Germinal center (tissue), 1 donor: Measurements from ENCODE around the gene STK39.
A peak's percentile ranks its signal among the peaks of the same experiment; 100 is the strongest.

ENCODE experiments used
- DNase-seq: peaks from one replicate; pipeline ENCODE4 v3.0.0; 2012; ENCODE audit warnings: mixed read lengths, low spot score

STK39 gene

GRCh38 chr2:168157926-168158325 lies 89.5 kb downstream of the STK39 start:
- no peak for DNase-seq

DNA sequence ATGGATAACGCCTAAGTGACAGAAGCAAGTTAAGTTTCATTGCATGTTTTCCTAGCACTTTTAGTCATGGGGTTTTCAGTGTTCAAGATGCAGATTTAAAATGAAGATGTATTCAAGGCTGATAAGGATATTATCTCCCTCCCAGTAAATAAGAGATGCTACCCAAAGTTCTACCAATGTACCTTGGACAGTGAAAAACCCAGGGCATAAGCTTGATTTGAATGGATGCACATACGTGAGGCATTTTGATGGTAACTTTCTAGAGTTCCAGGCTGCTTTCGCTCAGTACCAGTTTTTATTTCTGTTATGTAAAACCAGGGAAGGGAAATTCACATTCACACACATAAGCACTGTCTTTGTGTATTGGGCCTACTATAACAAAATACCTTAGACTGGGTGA lies 90.3 kb downstream of the STK39 start:
- DNase-seq, result no peak

- no peak for DNase-seq
These were observed 90.7 kb downstream of the STK39 start for GRCh38 chr2:168156661-168157060.

DNA sequence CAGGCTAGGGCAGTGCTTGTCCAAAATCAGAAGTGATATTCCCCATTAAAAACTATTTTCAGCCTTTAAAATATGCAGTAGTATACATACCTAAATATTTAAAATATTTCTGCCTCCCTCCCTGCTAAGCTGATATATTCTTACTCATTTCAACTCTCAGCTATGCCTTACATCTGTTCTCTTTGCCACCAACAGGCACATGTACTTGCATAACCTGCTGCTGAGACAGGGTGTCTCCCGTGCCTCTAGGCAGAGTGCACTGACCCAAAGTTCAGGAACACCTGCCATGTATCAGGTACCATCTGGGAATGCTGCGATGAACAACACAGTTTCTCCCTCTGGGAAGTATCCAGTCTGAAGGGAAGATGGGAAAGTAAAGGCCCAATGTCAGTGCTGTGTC lies 91.7 kb downstream of the STK39 start:
- DNase-seq, result no peak

GRCh38 chr2:168155046-168155445 lies 92.3 kb downstream of the STK39 start:
- DNase-seq, result no peak

GRCh38 chr2:168152902-168153530 lies 94.4 kb downstream of the STK39 start:
- DNase-seq, result no peak

GRCh38 chr2:168149986-168150385 lies 97.4 kb downstream of the STK39 start:
- DNase-seq, result no peak

DNA sequence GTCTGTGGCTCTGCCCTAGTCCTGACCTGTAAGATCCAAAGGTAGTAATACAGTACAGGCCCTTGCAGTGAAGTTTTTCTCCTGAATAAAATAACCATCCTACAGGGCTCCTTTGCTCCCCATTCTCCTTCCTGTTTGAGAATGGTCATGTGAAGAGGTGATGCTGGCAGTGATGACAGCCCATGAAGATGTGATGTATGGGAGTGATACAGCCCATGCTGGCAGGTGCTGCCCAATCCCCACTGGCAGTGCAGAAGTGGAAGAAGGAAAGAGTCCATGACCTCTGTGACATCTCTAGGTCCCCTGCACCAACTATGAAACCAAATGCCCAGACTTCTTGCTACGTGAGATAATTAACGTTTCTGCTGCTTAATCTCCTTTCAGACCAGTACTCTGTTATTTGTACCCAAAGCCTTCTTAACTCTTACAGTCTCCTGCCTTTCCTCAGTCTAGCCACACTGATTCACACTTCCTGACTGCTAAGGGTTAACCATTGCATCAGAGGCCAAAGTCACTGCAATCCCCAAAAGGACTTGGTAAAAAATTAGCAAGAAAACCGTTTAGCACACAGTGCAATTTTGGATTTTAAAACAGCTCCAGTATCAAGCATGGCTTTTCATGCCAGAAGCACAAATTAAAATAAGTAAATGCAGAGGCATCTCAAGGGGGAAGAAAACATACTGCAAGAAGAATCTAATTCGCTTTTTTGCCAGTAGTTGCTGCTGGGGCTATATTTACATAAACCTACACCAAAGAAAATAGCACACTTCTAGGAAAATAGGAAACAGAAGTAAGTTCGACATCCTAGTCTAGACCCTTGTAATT lies 98.0 kb downstream of the STK39 start:
- DNase-seq, result no peak

DNA sequence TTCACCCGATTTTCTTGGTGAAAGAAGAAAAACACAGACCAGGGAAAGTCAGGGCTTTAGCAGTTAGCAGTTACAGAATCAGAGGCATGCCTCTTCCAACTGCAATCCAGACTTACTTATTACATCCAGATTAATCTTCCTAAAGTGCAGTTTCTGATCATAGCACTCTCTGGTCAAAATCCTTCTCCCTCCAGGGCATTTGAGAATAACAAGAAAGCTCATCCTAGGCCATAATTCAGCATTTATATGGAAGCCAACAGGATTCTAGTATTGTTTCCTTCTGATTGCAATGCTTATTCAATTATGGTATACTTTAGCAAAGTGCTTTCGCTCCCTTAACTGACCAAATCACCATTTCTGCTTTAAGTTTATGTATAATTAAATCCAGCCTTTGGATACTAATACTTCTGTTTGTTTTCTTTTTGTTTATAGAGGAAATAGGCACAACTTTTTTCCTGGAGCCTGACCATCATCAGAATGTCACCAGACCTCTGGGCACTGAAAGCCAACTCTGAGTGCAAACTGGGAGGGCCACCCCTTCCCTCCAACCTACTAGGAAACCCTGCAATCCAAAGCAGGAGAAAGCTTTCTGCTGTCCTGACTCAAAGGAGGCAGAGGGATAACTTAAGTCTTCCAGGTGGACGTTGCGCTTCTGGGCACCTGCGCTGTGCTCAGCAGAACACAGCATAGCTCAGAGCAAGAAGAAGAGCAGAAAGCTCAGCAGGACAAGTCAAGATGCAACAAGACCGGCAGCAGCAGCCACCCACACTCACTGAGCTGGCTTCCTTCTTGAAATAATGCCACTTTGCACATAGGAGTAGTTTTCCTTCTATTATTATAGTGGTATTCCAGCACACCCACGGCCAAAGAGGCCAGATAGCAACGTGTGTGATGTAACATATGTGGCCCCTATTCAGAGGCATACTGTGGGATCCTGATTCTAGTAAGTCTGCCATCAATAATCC lies 99.3 kb downstream of the STK39 start:
- no peak for DNase-seq

DNA sequence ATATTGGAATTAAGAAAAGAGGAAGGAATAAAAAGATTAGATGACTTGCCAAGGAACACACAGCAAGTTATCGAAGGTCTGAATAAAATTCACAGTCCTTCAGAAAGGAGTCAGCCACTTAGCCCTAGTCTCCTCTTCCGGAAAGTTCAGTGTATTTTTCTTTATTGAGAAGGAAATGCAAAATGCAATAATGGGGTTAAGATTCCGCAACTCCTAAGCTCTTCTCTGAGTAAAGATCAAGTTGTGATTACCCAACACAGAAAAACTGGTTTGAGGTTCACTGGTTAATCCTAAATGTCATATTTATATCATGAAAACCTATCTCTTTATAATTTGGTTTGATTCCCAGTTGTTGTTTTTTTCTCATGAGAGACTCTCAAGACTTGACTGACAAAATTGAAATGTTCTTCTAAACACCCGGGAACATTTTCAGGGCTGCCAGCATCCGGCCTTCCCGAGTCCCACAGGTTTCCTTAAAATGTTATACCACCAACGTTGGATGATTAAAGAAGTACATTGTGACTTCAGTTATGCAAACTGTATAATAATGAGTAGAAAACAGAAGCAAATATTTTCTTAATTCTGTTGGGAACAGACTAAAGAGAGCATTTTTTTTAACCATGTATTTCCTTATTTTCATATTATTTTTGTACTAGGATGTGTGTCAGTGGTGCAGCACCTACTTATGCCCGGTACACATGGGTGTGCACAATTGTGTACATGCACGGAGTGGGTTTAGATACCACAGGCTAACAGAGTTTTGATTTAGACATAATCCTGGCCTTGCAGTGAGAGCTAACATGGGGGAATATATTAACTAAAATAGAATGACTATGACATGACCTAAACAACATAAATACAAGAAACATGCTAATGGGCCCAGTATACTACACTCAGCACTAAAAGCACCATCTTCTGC lies 100.2 kb downstream of the STK39 start:
- DNase-seq, result no peak

DNA sequence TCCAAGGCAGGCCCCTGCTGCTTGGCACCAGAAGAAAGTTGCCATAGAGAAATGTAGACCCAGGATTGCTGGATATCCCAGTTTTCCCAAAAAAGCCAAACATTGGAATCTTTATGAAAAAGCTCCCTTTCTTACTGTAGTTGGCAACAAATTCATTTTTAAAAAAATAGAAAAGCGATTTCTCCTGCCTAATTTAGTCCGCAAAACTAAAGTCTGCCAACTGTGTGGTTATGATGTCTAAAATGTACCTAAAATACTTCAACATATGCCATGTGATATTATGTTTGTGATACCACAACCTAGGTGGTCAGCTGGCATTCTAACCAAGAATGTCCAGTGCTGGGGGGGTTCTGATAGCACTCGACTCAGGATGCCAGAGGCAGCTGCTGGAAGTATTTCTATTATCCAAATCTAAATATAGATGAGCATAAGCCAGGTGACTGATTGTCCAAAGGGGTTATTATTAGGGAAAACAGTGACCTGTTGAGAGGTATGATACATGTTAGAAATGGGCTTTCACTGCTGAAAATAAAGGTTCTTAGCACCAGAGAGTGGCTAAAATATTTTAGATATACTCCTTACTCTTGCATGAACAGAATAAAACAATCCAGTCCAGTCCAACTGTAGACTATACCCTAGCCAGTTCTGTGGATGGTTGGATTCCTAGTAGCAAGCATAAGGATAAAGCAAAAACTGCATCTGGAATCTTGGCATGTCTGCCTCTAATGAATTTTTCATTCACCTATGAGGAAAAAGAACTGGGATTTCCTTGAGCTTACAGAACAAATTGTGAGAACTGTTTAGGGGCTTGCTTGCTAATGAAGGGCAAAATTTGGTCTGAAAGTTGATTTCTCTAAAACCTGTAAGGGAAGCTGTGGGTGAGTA lies 101.7 kb downstream of the STK39 start:
- DNase-seq, result no peak

DNA sequence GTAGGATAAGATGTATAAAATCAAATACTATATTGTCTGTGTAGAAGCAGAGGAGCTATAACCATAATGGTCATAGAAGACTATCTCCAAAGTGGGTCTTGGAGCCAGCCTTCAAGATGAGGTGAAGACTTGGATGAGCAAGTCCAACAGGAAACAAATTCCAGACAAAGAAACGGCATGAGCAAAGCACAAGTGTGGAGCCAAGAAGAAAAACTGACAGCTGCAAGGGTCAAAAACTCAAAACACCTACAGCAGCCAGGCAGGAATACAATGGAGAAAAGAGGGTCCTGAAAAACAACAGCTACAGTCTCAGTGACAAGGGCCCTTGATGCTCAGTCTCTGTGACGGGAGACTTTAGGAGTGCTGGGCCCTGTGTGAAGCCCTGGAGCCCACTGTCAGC lies 102.4 kb downstream of the STK39 start:
- DNase-seq, result no peak

- no peak for DNase-seq
These were observed 103.6 kb downstream of the STK39 start for GRCh38 chr2:168143813-168144212.

DNA sequence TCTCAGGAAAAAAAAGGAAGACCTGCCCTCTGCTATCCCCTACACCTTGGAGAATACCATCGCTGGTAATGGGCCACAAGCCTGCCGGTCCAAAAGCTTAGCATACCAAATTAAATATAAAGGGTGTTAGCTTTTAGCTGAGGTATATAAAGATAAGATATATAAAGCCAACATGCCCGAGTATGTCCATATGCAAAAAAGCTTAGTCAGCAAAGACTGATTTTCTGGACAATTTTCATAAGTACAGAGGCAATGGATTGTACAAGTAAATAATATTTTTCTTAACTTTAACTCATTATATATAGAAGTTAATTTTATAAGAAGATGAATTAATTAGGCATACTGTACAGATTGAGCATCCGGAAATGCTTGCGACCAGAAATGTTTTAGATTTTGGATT lies 106.5 kb downstream of the STK39 start:
- DNase-seq, result no peak

- no peak for DNase-seq
These were observed 107.5 kb downstream of the STK39 start for GRCh38 chr2:168139852-168140251.

DNA sequence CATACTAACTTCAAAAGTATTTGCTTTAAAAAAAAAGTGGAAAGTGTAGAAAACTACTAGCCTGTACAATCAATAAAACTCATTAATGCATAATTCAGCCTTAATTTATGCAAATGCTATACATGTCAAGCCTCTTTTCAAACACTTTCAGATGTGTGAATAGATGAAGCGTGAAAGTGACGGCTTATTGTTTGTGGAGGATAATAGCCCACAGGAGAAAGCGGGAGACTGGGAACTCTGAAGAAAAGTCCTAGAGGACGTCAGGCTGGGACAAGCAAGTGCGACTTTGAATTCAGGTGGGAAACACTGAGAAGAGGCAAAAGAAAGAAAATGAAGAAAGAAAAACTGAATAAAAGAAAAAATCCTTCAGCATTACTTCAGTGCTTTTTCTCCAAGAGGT lies 108.5 kb downstream of the STK39 start:
- no peak for DNase-seq

DNA sequence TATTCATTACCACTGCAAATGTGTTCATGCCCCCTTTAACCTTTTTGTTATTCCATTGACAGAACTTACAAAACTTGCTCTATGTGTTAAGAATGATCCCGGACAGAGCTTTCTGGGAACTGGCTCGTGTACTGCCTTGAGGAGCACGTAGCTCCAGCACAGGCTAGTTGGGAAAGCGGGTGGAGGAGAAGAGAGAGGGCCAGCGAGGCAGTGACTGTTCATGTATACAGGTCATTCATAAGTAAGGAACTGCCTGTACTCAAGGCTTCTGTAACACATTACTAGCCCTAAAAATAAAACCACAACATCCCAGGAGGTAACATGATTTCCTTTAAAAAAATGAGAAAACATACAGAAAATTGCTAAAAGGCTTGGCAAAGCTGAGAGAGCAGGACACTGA lies 109.0 kb downstream of the STK39 start:
- DNase-seq, result no peak

- peak; percentile 41 for DNase-seq
These were observed 109.8 kb downstream of the STK39 start for GRCh38 chr2:168137510-168138180.

DNA sequence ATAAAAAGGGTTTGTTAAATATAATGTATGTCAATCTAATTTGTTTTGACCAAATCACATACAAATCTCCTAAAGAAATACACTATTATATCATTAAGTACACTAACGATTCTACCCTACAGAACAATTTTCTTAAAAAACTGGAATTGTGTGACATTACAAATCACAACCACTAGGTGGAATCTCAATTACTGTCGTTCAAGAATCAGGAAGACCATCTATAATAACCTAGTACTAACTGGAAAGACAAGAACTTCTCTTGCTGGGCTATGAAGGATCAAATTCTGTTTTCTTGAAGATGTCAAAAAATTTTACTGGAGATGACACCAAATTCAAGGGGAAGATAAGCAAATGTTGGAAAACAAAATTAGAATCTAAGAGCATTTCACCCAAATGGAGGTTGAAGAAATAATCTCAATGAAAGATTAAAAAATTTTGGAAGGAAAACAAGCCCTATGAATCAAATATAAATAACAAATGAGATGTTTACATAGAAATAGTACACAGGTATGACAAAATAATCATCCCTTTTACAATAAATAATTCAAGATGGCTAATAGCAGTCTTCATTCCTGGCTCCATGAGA lies 110.9 kb downstream of the STK39 start:
- peak; percentile 17 for DNase-seq

- DNase-seq, result no peak
These were observed 111.8 kb downstream of the STK39 start for GRCh38 chr2:168135630-168136029.
